COLO829 (cell line): ENCODE results near the gene UGT1A1.

Source experiments
- DNase-seq: peaks from one replicate; pipeline ENCODE4 v3.0.0; 2012; ENCODE audit warnings: low spot score

UGT1A1 gene

DNA sequence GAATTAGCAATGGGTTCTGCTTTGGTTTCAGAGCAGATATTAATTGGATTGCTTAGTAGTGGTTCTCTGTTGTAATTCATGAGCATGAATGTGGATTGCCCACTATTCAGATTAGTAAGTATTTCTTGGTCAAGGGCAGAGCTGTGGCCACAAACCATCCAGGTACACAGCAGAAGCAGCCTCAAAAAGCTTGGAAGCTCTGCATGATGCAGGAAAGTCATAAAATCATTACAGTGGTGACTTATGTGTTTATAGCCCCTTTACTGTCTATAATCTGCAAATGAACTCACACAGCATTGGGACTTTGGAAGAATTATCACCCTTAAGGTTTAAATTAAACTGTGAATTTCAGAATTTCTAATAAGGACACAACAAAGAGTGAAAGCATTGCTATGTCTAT is 1.9 kb upstream of the UGT1A1 start:
- no peak for DNase-seq

DNA sequence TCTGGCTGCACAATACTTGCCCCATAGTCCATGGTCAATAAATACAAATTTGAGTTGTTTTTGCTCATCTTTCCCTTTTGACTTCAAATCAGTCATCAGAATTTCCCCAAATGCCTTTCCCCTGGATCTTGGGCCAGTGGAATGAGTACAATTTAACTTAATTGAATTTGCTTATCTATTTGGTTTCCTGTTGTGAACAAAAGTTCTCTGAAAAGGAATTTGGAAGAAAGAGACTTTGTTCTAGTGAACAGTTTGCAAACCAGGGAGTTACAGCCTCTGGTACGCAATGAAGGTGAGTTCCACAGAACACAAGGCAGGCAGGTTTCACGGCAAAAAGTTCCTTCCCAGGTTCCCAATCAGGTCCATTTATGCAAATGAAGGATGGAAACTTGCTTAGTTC is 1.2 kb upstream of the UGT1A1 start:
- no peak for DNase-seq

DNA sequence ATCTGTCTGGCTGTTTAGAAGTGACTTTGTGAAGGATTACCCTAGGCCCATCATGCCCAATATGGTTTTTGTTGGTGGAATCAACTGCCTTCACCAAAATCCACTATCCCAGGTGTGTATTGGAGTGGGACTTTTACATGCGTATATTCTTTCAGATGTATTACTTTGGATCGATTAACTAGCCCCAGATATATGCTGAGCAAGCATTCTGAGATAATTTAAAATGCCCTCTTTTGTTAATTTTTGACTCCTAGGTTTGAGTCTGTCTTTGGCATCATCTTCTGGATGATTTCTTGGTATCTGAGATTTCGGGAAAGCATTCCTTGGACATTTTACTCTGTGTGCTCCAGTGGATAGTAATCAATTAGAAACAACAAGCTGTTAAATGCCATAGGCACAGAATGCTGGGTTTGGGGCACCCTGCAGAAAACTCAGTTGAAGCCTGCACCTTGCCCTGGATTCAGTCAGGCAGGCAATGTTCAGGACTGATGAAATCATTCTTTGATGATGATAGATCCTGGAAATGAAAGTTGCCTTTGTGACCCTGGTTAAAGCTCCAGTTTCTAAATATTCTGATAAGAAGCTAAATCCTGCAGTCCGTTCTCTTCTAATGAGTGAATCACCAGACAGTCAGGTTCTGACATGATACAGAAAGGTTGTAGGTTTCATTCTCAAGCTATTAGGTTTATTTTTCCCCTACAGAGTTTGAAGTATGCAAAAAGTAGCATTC is 1.1 kb downstream of the UGT1A1 start:
- no peak for DNase-seq

DNA sequence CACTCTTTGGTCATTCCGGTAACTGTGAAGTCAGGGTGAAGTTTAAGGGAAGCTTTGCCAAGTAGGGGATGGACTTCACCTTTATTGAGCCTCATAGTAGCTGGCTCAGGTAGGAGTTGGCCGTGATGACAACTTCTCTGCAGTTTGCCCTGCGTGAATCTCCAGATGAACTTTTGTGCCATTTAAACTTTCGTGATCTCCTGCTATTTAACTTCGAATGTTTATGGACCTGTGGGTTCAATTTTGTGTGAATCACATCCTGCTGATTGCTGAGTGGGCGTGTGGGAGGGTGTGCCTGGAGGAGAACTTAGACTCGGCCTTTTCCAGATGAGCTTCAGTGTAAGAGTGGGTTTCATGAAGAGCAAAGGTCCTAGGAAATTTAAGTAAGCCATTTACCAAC is 4.2 kb downstream of the UGT1A1 start:
- DNase-seq = peak; percentile 39

DNA sequence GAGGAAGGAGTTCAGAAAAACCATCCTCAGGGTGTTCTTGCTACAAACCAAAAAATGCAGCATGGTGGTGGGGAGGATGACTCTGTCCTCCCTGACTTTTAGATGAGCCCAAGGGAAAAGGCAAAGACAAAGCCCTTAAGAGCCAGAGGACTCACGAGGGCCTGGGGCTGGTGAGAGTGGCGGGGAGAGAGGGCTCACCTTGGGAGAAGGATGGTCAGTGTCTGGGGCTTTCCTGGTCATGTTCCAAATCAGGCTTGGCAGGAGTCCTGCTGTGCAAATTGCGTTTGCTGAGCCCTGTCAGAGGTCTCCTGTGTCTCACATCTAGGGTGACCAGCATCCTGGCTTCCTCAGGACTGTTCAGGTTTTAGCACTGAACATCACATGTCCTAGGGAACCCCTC is 4.7 kb downstream of the UGT1A1 start:
- DNase-seq = peak; percentile 45

DNA sequence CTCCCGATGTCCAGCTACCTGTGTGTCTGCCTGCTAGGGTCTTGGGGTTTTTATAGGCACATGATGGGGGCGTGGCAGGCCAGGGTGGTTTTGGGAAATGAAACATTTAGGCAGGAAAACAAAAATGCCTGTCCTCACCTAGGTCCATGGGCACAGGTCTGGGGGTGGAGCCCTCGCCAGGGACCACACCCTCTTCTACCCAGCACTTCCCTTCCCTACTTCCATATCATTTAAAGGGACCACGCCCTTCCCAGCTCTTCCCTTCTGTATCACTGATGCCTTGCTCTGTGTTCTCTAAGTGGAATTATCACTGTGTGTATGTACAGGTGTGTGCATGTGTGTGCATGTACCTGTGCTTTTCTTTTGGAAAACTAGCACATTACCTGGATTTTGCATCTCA is 6.3 kb downstream of the UGT1A1 start:
- DNase-seq = no peak

DNA sequence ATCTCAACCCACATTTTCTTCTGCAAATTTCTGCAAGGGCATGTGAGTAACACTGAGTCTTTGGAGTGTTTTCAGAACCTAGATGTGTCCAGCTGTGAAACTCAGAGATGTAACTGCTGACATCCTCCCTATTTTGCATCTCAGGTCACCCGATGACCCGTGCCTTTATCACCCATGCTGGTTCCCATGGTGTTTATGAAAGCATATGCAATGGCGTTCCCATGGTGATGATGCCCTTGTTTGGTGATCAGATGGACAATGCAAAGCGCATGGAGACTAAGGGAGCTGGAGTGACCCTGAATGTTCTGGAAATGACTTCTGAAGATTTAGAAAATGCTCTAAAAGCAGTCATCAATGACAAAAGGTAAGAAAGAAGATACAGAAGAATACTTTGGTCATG is 8.0 kb downstream of the UGT1A1 start:
- no peak for DNase-seq

DNA sequence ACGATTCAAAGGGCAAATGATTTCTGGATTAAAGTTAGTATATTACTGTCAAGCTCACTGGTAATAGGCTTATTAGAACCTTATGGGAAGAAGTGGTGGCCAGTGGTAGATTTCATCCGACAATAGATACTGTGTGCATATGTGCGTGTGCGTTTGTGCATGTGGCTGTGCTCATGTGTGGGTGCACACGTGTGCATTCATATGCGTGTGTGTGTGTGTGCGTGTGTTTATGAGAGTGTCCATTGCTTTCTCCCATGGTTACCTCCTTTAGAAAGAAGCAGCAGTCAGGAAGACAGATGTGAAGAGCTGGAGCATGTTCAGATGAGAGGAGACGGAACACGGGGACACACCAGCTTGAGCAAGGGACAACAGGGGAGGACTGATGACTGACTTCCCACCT is 9.2 kb downstream of the UGT1A1 start:
- DNase-seq = no peak

DNA sequence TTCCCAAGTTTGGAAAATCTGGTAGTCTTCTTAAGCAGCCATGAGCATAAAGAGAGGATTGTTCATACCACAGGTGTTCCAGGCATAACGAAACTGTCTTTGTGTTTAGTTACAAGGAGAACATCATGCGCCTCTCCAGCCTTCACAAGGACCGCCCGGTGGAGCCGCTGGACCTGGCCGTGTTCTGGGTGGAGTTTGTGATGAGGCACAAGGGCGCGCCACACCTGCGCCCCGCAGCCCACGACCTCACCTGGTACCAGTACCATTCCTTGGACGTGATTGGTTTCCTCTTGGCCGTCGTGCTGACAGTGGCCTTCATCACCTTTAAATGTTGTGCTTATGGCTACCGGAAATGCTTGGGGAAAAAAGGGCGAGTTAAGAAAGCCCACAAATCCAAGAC is 12.1 kb downstream of the UGT1A1 start:
- no peak for DNase-seq

DNA sequence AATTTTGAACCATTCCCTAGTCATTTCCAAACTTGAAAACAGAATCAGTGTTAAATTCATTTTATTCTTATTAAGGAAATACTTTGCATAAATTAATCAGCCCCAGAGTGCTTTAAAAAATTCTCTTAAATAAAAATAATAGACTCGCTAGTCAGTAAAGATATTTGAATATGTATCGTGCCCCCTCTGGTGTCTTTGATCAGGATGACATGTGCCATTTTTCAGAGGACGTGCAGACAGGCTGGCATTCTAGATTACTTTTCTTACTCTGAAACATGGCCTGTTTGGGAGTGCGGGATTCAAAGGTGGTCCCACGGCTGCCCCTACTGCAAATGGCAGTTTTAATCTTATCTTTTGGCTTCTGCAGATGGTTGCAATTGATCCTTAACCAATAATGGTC is 12.5 kb downstream of the UGT1A1 start:
- peak; percentile 36 for DNase-seq

DNA sequence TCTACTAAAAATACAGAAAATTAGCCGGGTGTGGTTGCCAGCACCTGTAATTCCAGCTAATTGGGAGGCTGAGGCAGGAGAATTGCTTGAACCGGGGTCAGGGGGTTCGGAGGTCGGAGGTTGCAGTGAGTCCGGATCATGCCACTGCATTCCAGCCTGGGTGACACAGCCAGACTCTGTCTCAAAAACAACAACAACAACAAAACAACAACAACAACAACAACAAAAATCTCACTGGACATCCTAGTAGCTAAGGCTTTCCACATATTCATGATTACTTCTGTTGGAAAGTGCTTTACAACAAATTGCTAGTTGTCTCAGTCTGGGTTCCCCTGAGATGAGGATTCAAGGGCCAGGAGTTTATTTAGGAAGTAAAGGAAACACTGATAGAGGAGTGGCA is 13.8 kb downstream of the UGT1A1 start:
- no peak for DNase-seq

DNA sequence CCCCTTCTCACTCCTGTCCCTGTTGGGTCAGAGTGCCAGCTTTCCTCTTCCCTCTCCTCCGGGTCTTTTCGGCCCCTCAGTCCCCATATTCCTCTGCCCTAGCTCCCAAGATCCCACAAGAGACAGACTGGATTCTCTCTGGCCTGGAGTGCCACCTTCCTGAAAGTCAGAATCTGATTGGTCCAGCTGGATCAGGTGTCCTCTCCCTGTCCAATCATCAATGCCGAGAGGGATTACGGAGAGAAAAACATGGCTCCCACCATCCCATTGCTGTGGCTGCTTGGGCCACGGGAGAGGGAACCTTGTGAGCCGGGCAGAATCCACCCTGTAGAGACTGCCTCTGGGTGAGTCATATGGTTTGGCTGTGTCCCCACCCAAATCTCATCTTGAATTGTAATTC is 15.3 kb downstream of the UGT1A1 start:
- no peak for DNase-seq

DNA sequence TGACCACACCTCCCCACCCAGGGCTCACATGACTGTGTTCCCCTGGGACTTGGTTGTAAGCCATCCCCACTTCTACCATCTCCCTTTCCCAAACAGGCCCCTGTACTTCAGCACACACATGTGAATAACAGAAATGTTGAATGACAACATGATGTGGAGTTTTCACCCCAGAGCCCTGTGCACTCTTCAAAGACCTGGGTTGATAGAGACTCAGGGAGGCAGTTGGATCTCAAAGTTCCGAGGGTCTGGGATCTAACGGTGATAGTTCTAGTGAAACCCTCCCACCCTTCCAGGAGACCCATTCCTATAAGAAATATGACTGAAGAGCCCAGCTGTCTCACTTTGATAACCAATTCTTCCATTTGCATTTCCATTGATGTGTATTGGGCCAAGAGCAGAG is 18.0 kb downstream of the UGT1A1 start, which contains the start of gene MROH2A:
Gene MROH2A, plus strand, starts transcription at position 301 of the 400 bp plus-strand sequence. CDS start 1,029 bp downstream, outside the sequence.
- no peak for DNase-seq

DNA sequence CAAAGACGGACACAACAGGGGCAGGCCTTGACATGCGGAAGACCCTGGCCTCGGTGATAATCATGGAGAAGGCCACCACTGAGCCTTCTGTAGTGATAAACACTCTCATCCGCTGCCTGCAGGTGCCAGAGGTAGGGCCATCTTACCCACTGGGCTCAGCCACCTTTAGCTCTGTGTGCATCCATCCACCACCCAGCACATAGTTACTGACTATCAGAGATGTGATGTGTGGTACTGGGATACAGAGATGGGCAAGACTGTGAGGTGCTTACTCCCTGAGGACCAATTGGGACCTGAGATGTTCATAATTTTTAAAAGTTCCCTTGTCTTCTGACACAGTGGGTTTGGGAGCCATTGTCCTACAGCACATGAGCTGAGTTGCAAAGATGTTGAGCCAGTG is 19.7 kb downstream of the UGT1A1 start:
- no peak for DNase-seq

DNA sequence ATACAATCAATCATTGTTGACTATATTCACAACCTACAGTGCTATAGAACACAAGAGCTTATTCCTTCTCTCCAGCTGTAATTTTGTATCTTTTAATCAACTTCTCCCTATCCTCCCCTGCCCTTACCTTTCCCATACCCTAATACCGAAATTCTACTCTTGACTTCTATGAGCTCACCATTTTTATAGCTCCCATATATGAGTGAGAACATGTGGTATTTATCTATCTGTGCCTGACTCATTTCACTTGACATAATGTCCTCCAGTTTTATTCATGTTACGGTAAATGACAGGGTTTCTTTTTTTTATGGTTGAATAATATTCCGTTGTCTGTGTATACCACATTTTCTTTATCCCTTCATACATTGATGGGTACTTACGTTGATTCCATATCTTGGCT is 20.7 kb downstream of the UGT1A1 start:
- DNase-seq = no peak

DNA sequence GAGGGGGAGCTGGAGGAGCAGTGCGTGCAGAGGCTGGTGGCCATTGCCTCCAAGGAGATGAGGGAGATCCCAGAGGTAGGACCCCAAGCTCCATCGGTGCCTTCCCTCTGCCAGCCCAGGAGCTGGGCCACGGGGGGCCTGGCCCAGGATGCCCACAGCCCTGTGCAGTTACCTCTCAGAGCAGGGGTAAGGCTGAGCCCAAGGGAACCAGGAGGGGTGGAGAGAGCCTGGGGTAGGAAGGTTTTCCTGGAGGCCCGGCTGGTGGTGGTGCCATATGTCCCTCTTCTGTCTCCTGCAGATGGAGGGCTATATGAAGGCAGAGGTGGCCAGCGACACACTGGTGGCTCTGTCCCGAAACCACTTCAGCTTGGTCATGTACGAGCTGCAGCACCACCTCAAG is 29.5 kb downstream of the UGT1A1 start:
- DNase-seq = no peak

DNA sequence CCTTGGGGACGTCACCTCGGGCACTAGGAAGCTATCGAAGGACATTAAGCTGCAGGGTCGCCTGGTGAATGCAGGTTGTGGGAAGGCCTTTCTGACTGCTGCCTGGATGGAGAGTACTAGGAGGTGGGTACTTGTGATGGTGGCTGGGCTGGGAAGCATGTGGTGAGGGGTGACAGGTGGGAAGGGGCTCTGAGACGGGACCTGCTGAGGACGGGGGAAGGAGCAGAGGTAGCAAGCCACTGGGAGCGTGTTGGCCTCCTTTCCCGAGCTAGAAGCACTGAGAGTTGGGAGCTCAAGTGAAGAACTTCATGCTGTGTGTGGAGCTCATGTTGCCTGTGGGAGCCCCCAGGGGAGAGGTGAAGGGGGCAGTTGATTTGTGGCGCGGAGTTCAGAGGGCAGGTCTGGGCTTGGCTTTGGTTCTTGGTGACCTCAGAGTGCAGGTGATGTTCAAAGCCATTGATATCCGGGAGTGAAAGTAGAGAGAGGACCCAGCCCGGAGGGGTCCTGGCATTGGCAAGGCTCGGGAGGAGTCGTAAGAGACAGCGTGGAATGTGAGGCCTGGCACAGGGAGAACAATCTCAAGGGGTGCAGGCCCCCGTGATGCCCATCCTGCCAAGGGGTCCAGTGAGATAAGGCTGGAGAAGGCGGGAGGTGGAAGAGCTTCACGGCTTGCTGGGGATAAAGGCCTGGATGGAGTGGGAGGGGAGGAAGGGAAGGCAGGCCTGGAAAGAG is 31.2 kb downstream of the UGT1A1 start:
- no peak for DNase-seq

DNA sequence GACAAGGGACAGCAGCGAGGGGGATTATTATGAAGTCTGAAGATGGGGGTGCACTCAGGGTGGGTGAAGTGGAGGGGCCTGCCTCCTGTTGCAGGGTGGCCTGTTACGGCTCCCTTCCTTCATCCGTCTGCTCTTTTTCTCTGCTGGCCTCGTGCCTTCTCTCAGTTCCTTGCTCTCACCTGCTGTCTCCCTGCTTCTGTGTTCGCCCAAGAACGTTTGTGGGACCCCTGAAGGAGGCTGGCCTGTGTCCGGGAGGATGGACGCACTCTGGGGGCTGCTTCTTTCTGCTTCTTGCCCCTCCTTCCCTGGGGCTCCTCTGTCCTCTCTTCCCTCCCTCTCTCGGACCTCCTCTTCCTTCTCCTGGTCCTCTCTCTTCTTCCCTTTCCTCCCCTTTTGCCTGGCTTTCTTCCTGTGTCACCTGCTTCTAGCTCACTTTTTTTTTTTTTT is 31.8 kb downstream of the UGT1A1 start:
- no peak for DNase-seq

DNA sequence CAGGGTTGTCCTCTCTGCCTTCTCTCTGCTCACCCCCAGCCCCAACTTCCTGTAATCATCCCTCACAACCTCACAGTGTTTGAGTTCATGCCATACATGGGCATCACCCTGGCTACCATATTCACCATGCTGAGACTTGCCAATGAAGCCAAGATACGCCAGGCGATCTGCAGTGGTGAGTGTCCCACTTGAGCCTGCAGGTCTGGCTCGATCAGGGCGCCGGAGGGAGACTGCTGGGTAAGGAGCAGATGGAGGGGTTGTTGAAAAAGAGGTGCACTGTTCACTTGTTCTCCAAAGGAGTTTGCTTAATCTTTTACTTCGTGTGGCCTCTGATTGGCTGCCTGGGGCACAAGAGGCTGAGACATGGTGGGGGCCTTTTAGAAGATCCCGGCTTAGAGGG is 32.6 kb downstream of the UGT1A1 start:
- DNase-seq = no peak

DNA sequence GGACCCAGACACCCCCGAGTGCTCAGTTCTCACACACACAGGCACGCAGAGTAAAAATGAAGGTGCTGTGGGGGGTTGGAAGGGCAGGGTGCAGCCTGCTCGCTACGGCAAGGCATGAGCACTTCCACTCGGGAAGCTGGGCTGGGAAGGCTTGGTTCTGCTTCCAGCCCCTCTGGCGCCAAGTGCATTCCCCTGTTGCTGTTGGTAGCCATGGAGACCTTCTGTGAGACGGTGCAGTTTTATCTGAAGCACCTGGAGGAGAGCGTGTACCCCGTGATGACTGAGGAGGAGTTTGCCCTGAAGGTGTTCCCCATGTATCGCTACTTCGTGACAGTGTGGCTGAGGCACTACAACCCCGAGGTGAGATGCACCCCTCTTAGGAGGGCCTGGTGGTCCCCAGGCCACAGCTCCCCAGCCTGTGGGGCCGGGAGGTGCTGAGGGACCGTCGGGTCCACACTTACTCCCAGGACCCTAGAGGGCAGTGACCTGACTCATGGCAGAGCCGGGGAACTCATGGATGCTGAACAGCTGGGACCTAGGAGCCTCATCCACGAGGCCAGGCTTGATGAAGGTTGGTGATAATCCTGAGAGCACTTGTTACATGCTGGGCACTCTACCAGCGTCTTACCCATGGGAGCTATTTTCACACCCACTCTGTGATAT is 33.5 kb downstream of the UGT1A1 start:
- DNase-seq = no peak

DNA sequence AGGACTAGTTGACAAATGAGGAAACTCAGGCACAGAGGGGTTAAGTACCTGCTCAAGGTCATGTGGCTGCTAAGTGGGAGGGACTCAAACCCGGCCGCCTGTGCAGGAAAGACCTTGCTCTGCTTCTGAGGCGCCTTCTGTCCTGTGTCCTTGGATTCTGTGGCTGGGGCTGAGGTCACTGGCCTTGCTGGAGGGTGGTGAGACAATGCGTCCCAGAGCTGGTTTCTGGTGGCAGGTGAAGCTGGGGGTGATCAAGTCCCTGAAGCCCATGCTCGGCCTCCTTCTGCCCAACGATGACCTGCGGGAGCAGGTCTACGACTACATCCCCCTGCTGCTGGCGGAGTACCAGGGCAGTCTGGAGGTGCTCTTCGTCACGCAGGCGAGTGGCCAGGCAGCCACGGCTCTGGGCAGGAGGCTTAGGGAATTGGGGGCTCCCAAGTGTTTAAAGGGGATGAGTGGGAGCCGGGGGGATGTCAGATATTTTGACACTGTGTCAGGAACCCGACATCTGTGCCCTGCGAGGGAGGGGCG is 34.1 kb downstream of the UGT1A1 start:
- DNase-seq = no peak

DNA sequence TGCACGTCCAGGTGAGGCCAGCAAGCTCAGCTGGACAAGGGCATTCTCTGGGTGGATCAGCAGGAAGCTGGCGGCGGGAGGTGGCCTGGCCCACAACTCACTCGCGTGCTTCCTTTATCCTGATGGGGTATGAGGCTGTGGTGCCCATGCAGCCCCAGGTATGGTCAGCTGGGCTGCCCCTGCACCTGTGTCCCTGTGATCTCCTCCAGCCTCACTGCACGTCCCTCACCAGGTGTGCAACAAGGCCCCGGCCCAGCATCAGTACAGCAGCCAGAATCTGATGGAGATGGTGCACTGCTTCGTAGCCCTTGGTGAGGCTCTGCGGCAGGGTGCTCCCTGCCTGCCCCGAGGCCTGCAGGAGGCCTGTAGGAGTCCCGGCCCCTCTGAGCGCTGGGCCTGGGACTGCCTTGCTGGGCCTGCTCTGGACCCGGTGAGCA is 35.7 kb downstream of the UGT1A1 start:
- DNase-seq = no peak

DNA sequence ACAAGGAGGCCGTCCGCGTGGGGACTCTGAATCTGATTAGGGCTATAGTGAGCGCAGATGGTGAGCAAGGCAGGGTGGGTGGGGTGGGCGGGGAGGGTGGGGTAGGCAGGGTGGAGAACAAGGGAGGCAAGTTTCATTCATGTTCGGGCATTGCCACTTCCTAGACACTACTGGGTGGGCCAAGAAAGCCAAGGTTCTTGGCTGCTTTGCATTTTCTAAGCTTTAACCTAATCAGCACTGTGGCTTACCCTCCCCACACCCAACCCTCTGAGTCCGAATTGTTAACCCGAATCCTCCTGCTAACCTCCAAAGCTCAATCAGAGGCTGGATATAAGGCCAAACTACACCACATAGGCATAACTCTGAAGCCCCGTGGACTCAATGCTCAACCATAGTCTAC is 36.2 kb downstream of the UGT1A1 start:
- DNase-seq = no peak
